Breast epithelium (tissue), 4 donors: ENCODE measurements around the gene ITPRID1. TPM values are rescaled to one million over a fixed set of nuclear protein-coding genes. Genes with fewer than 3 reads are reported as not detected.

Experiments
- DNase-seq, 2 donors: peaks; one replicate each; pipeline ENCODE4 v3.0.0-alpha.2; 2019; ENCODE audit warnings: low spot score in 2 of 2
- H3K27ac ChIP-seq, 2 donors: fragments of 200-600 bp; sonication (generic) in 1 of 2; one replicate each; pipeline ENCODE4 v1.5.1; 2016 to 2019; ENCODE audit warnings: mild to moderate bottlenecking in 1 of 2
- H3K27me3 ChIP-seq, 2 donors: fragments of 200-600 bp; sonication (generic) in 1 of 2; one replicate each; pipeline versions ENCODE4 v1.5.1 to v1.6.0; 2017 to 2019; ENCODE audit warnings: control low read depth in 1 of 2, mild to moderate bottlenecking in 1 of 2
- H3K36me3 ChIP-seq: fragments of 200-600 bp; one replicate; pipeline ENCODE4 v1.5.1; 2019
- H3K4me1 ChIP-seq, 2 donors: fragments of 200-600 bp; sonication (generic); one replicate each; pipeline ENCODE4 v1.5.1; 2016 to 2019; ENCODE audit warnings: control low read depth in 1 of 2
- H3K4me3 ChIP-seq, 3 donors: fragments of 200-600 bp; sonication (generic); 1 replicate in 2 of 3; 2 replicates in 1 of 3; pipeline ENCODE4 v1.5.1; 2016 to 2019; ENCODE audit warnings: mild to moderate bottlenecking in 3 of 3, moderate library complexity in 2 of 3
- H3K9me3 ChIP-seq, 2 donors: fragments of 200-600 bp; sonication (generic) in 1 of 2; one replicate each; pipeline ENCODE4 v1.5.1; 2016 to 2019; ENCODE audit warnings: control low read depth in 1 of 2
- POLR2A ChIP-seq: fragments of 450-650 bp; IDR thresholded peaks from one replicate; pipeline ENCODE4 v1.6.1; 2016; ENCODE audit warnings: antibody characterized with exemption, mild to moderate bottlenecking, moderate library complexity
- POLR2AphosphoS5 ChIP-seq, 3 donors: sonication (generic); formaldehyde crosslinking; IDR thresholded peaks; one replicate each; pipeline ENCODE4 v1.6.1; 2017; ENCODE audit warnings: antibody characterized with exemption in 3 of 3
- intact Hi-C: fragments of 100-400 bp; cut with DNase I; formaldehyde crosslinking; loops from one replicate; pipeline ENCODE4 v1.15.1; 2023; ENCODE audit warnings: low total_unique reads
- total RNA-seq, 3 donors: library from RNA; depleted of rRNA; stranded (reverse); fragments of >200 nt; gene quantifications; one replicate each; pipeline ENCODE4 v1.1.0, GENCODE V29; 2016
- TF ChIP-seq, protein P1 (sequence below), 3 donors: fragments of 450-650 bp; IDR thresholded peaks; one replicate each; pipeline ENCODE4 v1.5.1; 2016 to 2017; ENCODE audit warnings: antibody characterized with exemption in 3 of 3, mild to moderate bottlenecking in 3 of 3, moderate library complexity in 3 of 3

The ITPRID1 gene
- total RNA-seq, 3 donors from 2014 or later = 1.6 to 2.6 TPM; not detected in 1

DNA sequence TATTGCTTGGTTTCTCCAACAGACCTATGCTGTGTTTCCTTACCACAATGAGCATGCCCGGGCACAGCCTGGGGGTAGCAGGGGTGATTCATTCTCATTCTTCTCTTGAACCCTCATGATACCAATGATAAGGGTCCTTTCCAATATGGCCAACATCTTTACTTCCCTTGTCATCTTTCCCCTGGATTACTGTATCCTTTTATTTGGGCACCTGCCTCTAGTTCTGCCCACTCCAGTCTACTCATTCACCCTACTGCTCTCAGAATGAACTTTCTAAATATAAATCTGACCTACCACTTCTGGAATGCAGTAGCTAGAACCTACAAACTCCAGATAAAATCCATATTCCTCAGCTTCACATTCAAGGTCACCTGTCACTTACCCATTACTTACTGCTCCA, 26.4 kb upstream of the ITPRID1 start:
- Histone ChIP-seq H3K9me3 (peaks cover 0 to 3% of the 10 kb centered on the region in 2 donors), H3K4me3 (no peak overlapping the region), H3K27ac (no peak overlapping the region), H3K36me3 (no peaks in the 10 kb centered on the region), H3K4me1 (no peaks in the 10 kb centered on the region), H3K27me3 (no peaks in the 10 kb centered on the region)
- no peak for DNase-seq
- TF ChIP-seq POLR2AphosphoS5 (IDR thresholded peaks at IDR 0.05) = no peak
- TF ChIP-seq, protein P1, sequence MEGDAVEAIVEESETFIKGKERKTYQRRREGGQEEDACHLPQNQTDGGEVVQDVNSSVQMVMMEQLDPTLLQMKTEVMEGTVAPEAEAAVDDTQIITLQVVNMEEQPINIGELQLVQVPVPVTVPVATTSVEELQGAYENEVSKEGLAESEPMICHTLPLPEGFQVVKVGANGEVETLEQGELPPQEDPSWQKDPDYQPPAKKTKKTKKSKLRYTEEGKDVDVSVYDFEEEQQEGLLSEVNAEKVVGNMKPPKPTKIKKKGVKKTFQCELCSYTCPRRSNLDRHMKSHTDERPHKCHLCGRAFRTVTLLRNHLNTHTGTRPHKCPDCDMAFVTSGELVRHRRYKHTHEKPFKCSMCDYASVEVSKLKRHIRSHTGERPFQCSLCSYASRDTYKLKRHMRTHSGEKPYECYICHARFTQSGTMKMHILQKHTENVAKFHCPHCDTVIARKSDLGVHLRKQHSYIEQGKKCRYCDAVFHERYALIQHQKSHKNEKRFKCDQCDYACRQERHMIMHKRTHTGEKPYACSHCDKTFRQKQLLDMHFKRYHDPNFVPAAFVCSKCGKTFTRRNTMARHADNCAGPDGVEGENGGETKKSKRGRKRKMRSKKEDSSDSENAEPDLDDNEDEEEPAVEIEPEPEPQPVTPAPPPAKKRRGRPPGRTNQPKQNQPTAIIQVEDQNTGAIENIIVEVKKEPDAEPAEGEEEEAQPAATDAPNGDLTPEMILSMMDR (IDR thresholded peaks at IDR 0.05) = no peak
- TF ChIP-seq POLR2A = no peak
- intact Hi-C loops = no loop called here

DNA sequence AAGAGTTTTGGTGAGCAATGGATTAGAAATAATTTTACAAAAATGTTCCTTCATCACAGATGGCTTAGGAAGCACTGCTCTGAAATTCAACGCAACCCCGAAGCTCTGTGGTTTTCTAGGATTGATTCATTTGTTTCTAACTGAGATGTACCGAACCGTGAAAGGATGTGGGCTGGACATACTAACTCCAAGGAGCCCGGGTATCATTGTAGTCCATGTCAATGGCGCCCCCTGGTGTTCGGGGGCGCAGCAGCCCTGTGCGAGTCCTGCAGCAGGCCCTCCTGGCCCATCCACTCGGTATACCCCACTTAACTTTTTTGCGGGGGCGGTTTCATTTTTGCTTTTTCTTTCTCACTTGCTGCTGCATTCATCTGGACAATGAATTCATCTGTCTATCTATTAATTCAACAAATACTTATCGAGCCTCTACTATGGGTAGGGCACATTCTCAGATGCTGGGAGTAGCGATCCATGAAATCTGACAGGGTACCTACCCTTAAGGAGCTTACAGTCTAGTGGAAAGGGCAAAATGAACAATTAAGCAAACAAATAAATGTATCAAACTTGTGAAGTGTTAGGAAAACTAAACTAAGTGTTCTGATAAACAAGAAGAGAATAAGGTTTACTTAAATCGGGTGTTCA, 25.2 kb upstream of the ITPRID1 start:
- intact Hi-C loops = no loop called here
- Histone ChIP-seq H3K27ac (no peak overlapping the region), H3K4me1 (no peaks in the 10 kb centered on the region), H3K4me3 (no peak overlapping the region), H3K27me3 (no peaks in the 10 kb centered on the region), H3K36me3 (no peaks in the 10 kb centered on the region), H3K9me3 (peaks cover 0 to 3% of the 10 kb centered on the region in 2 donors)
- no peak for TF ChIP-seq POLR2A
- TF ChIP-seq, protein P1 (IDR thresholded peaks at IDR 0.05) = peak in 2 of 3 donors; percentile 28
- no peak for DNase-seq

DNA sequence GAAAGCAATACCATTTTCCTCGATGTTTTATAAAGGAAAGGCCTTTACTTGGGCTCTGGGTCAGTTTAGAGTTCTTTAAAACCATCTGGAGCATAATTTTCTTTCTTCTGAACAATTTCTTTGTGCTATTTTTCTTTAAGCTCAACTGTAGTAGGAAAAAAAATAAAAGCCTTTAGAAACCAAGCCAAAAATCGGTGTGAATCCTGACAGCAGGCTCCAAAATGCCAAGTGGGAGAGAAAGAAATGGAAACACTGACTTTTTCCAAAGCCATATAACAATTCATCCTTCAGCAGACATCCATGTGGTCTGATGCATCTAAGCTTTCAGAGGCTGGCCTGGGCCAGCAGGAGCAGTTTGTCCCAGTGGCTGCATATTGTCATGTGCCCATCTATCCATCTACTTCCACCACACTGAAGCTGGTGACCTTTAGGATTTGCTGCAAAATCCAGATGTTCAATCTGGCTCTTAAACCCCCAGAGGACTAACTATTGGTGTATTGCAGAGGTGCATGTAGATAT, 23.0 kb upstream of the ITPRID1 start:
- Histone ChIP-seq H3K27me3 (no peaks in the 10 kb centered on the region), H3K27ac (no peak overlapping the region), H3K4me3 (no peak overlapping the region), H3K9me3 (no peaks in the 10 kb centered on the region), H3K4me1 (no peaks in the 10 kb centered on the region), H3K36me3 (no peaks in the 10 kb centered on the region)
- TF ChIP-seq POLR2A = no peak
- TF ChIP-seq, protein P1 (IDR thresholded peaks at IDR 0.05) = no peak
- no peak for TF ChIP-seq POLR2AphosphoS5 (IDR thresholded peaks at IDR 0.05)
- DNase-seq = no peak
- intact Hi-C loops = no loop called here

DNA sequence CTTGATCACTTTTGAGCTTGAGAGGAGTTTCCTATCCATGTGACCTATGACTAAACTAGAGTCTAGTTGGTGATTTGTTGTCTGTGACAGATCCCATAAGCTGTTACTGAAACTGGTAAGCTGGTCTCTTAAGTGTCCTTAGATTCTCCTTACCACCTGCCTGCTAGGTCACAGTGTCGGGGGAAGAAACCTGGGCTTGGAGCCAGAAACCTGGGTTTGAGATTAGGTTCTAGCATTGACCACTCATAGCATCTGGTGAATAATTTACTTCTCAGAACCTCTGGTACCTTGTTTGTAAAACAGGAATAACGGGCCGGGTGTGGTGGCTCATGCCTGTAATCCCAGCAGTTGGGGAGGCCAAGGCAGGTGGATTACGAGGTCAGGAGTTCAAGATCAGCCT, 21.8 kb upstream of the ITPRID1 start:
- Histone ChIP-seq H3K27ac (no peak overlapping the region), H3K4me1 (no peaks in the 10 kb centered on the region), H3K4me3 (no peak overlapping the region), H3K36me3 (no peaks in the 10 kb centered on the region), H3K27me3 (no peaks in the 10 kb centered on the region), H3K9me3 (no peaks in the 10 kb centered on the region)
- intact Hi-C loops = no loop called here
- TF ChIP-seq POLR2A = no peak
- TF ChIP-seq, protein P1 (IDR thresholded peaks at IDR 0.05) = no peak
- TF ChIP-seq POLR2AphosphoS5 (IDR thresholded peaks at IDR 0.05) = no peak
- no peak for DNase-seq

DNA sequence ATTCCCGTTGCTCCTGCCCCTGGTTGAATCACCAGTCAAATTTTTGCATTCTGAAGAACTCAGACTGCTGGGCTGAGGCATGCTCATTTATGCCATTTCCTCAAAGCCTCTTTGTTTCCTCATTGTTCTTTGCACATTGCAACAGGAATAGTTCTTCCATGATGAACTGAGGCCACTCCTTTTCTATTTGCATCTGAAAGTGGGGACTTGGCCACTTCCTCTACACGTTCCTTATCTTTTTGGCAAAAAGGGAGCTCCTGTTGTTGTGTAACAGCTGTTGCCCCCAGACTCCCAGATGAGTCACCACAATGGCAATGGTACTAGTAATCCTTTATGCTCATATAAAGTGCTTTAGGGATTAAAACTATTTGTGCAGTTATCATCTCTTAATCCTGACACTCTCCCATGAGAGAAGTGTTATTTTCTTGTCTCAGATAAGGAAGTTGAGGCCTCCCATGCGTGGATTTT, 20.1 kb upstream of the ITPRID1 start:
- Histone ChIP-seq H3K4me1 (no peaks in the 10 kb centered on the region), H3K36me3 (no peaks in the 10 kb centered on the region), H3K27me3 (no peaks in the 10 kb centered on the region), H3K9me3 (no peaks in the 10 kb centered on the region), H3K27ac (no peak overlapping the region), H3K4me3 (no peak overlapping the region)
- no peak for DNase-seq
- intact Hi-C loops = no loop called here
- no peak for TF ChIP-seq POLR2A
